ENCODE data around the gene GSTP1.
"Not testable (repeated sequence)": the region's sequence is repeated elsewhere in the genome, so short reads cannot be mapped to it uniquely, and the experiment has no call there.

GSTP1 gene

DNA sequence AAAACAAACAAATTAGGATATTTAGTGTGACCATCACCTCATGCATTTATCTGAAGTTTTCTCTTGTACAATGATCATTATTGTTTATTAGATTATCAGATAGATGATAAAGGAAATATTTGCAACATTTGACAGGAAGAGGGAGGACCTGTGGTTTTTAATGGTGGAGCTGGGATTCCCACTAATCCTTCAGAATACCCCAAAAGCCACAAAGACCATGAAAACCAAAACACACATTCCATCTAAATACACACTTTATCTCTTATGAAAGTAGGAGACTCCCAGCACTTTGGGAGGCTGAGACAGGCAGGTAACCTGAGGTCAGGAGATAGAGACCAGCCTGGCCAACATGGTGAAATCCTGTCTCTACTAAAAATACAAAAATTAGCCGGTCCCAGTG lies 15.5 kb downstream of the GSTP1 start:
- no peak for DNase-seq

DNA sequence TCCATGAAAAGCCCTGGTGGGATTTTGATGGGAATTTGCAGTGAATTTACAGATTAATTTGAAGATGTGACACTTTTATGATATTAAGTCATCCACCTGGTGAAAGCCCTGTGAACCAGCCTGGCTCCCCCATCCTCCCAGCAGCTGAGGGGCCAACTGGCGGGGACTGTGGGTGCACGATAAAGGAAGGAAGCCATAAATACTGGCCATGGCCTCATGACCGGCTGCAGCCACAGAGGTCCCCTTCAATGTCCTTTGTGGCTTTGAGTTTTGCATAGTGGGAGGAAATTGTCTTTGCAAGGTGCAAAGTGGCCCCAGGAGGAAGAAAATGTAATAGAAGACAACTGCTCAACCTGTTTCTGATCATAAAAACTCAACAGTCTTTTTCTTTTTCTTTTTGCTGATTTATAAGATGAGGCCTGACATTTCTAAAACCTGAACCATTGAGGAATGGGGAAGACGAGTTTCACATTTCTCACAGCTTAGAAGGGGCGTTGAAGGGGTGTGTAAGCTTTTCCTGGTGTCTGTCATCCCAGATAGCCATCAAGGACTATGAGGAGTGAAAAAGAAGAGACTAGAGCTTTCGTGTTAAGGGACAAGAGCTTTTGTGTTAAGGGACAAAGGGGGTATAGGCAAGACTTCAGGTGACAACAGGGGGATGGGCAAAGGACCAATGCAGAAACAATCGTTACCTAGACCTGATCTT lies 16.9 kb downstream of the GSTP1 start:
- DNase-seq, result peak; percentile 74

DNA sequence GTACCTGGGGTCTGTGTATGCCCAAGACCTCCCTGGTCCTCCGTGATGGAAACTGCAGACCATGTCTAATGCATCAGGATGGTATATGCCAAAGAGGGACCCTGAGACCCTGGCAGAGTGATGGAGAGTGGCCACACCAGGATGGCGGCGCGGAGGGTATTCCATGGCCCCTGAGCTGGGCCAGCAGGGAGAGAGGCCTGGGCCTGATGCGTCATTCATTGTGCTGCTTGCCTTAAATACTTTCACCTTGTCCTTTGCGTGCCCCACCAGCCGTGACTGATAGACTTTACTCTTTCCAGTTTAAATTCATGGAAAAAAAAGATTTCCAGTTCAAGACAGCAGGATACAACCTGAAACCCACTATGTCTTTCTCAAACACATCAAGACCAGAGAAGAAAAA lies 17.5 kb downstream of the GSTP1 start:
- no peak for DNase-seq

DNA sequence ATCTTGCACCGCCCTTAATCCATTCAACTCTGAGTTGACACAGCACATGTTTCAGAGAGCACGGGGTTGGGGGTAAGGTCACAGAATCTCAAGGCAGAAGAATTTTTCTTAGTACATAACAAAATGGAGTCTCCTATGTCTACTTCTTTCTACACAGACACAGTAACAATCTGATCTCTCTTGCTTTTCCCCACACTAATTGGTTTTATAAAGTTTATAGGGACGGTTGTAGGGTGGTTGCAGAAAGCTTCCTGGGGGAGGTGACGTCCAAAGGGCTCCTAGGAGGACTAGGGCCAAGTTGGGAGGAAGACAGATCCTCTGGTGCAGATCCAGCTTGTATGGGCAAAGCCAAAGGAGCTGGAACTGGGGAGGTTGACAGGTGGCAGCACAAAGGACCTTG lies 20.5 kb downstream of the GSTP1 start:
- not testable (repeated sequence) for DNase-seq

DNA sequence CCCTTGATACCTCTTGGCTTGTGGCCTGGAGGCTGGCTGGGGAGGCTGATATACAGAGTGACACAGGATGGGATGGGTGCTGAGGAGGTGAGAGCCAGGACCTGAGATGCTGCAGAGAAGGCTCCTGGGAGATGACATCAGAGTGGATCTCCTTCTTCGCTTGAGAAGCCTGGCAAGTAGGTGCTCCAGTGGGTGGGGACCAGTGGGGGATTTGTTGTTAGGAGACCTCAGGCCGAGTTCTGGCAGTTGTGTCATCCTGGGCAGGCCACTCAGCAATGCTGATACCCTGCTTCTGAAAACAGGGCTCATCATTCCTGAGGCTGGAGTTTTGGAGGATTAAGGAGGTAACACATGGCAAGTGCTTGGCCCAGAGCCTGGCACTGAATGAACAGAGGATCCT lies 21.2 kb downstream of the GSTP1 start:
- DNase-seq, result no peak

DNA sequence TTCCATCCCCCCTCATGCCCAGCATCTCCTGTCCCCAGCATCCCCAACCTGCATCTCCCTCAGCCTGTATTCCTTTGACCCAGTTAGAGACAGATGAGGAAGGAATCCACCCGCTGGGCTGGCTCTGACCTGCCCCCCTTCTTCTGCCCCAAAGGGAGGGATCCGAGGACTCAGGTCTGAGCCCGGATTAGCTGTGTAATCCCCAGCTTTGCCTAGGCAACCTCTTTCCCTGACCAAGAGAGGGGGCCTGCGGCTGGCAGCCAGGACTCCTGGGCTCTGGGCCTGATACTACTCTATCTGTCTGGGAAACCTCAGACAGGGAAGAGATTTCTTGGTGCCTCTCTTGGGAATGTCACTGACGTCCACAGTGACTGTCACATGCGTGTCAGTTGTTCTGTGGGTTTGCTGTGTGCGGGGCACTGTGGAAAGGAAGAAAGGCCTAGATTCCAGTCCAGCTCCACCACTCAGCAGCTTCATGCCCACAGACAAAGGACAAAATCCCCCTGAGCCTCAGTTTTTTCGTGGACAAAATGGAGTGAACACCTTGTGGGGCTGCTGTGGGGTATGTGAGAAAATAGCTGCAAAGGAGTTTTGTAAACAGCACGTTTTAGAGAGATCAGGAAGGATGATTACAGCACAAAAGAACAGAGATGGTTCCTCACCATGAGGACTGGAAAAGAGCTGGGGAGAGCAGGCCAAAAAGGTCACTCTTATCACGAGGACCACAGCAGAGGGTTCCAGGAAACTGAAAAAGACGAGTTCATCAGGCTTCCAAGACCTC lies 21.8 kb downstream of the GSTP1 start:
- no peak for DNase-seq

DNA sequence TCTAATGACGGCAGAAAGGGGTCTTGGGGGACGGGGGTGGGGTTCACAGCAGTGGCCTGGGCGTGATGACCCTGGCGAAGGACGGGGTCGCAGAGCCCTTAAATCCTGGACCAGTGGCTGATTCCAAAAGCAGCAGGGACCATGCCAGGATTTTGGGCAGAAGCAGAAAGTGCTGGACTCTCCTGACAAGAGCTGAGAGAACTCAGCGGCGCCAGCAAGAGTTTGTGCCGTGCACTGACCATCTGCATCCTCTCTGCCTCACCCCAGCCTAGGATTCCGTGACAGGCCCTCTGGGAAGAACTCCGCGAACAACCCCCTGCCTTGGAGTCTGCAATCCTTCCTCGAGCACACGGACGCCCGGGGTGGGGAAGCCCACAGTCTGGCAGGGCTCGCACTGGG lies 22.5 kb downstream of the GSTP1 start:
- no peak for DNase-seq

DNA sequence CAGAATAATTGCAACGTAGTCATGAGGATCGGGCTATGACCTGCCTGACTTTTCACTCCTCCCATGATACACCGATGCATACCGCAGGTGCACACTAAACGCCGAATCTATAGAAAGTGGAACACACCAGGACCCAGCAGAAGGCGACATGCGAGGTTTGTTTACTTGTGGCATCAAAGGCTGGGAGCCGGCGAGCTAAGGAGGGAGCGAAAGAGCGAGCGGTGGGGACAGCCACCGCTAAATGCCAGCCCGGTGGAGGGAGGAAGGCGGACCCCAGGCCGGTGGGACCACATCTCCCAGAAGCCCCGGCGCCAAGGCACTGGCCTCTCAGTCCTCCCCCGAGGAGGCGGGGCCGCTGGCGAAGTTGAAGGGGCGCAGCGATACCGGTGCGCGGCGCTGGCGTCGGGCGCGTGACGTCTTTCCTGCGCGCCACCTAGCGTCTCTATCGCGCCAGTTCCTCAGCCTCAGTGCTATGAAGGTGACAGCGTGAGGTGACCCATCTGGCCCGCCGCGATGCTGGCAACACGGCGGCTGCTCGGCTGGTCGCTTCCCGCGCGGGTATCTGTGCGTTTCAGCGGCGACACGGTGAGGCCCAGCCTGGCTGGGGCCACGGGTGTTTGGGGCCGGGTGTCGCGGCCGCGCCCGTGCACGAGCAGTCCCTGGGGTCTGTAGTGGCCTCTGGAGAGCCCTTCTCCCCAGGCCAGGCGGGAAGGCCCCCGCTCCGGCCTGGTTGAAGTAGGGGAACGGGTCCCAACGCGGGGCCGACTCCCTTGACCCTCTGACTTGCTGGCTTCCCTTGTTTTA lies 23.1 kb downstream of the GSTP1 start, which contains the start of gene NDUFV1:
Gene NDUFV1, plus strand, starts transcription at position 445 of the 804 bp plus-strand sequence. Its CDS starts 69 bp downstream, at position 514.
- DNase-seq, result peak; percentile 96

DNA sequence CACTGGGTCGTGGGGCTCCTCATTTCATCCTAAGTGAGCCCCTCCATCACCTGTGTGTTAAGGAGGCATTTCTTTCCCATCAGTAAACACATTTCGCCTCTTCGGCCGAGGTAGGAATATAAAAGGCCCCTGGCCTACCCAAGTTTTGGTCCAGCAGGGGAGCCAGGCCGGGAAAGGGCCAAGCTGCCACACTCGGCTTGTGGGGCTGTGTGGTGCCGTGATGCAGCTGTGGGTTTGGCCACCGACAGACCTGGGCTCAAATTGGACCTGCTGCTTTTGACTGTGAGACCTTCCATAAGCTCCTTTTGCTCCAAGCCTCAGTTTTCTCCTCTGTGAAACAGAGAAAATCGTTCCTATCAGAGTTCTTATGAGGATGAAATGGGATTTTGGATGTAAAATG lies 23.9 kb downstream of the GSTP1 start:
- no peak for DNase-seq

DNA sequence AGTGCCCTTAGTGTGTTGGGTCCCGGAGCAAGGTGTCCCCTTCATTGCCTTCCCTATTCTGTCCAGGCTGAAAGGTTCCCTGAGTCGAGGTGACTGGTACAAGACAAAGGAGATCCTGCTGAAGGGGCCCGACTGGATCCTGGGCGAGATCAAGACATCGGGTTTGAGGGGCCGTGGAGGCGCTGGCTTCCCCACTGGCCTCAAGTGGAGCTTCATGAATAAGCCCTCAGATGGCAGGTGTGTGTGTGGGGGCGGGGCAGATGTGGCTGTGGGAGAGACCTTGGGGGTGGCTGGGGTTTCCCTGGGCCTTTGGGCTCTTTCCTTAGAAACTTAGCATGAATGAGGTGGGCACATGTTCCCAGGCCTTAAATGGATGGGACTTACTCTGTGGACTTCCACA lies 24.9 kb downstream of the GSTP1 start:
- no peak for DNase-seq

DNA sequence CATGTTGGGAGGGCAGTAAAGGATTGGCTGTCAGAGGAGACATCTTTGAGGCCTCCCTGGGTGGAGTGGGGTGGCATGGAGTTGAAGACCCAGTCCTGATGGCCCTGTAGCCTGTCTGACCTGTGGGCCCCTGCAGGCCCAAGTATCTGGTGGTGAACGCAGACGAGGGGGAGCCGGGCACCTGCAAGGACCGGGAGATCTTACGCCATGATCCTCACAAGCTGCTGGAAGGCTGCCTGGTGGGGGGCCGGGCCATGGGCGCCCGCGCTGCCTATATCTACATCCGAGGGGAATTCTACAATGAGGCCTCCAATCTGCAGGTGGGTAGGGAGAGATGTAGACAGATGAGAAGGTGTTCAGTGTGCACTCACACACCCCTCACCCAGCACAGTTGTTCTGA lies 25.7 kb downstream of the GSTP1 start:
- no peak for DNase-seq

DNA sequence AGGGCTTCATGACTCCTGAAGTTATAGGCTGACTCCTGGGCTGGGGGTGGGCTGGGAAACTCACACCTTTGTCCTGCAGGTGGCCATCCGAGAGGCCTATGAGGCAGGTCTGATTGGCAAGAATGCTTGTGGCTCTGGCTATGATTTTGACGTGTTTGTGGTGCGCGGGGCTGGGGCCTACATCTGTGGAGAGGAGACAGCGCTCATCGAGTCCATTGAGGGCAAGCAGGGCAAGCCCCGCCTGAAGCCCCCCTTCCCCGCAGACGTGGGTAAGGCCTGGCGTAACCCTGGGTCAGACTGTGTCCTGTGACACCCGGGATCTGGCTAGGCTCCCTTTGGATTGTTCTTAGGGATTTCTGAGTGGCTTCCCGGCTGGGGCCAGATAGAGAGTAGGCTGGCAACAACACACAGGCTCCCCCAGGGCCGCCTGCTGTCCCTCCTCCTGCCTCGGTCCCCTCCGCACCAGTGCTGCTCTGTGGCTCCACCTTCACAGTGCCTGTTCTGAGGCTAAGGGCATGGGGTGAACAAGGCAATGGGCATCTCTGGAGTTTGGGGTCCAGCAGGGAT lies 26.8 kb downstream of the GSTP1 start:
- no peak for DNase-seq

DNA sequence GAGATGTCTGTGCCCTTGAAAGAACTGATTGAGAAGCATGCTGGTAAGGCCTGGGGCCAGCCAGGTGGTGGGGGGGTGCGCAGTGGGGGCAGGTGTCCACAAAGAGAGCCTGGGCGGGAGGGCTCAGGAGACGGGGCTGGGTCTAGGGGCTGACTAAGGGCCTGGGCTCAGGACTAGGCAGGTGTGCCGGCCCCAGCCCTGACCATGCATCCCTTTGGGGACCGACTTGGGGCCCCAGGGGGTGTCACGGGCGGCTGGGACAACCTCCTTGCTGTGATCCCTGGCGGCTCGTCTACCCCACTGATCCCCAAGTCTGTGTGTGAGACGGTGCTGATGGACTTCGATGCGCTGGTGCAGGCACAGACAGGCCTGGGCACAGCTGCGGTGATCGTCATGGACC lies 27.6 kb downstream of the GSTP1 start:
- DNase-seq, result no peak

DNA sequence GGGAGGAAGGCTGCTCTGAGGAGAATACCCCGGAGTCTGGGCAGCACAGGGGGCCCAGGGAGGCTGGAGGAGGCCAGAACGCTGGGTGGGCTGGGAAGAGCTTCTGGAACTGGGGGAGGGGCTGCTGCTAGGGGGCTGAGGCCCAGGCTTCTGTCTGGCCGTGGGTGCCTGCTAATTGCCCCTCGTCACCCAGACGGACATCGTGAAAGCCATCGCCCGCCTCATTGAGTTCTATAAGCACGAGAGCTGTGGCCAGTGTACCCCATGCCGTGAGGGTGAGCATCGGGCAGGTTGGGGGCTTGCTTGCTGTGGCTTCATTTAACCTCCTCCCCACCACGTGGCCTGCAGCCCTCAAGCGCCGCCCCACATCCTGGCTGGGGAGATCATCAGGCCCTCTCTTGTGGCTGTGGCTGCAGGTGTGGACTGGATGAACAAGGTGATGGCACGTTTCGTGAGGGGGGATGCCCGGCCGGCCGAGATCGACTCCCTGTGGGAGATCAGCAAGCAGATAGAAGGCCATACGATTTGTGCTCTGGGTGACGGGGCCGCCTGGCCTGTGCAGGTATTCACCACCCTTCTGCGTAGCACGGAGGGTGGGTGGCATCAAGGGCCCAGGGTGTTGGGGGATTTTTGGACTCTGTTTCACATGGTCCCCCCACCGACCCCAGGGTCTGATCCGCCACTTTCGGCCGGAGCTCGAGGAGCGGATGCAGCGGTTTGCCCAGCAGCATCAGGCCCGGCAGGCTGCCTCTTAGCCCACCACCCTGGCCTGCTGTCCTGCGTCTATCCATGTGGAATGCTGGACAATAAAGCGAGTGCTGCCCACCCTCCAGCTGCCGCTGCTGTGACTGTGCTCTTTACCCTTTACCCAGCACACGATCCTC lies 28.3 kb downstream of the GSTP1 start:
- no peak for DNase-seq

DNA sequence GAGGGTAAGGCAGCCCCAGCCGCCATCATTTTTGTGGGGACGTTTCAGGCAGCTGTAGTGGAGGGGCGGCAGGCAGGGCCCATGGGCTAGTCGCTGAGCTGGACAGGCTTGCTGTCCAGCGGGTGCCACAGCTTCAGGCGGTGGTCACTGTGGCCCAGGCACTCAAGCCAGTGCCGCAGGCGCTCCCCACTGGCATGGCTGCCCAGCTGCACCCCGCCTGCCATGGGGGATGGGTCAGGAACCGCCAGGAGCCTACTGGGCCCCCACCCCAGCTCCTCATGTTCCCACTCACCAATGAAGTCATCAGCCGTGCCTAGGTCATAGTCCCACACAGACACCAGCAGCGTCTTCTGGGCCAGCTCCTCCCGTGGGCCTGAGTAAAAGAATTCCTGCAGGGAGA lies 29.1 kb downstream of the GSTP1 start:
- no peak for DNase-seq

DNA sequence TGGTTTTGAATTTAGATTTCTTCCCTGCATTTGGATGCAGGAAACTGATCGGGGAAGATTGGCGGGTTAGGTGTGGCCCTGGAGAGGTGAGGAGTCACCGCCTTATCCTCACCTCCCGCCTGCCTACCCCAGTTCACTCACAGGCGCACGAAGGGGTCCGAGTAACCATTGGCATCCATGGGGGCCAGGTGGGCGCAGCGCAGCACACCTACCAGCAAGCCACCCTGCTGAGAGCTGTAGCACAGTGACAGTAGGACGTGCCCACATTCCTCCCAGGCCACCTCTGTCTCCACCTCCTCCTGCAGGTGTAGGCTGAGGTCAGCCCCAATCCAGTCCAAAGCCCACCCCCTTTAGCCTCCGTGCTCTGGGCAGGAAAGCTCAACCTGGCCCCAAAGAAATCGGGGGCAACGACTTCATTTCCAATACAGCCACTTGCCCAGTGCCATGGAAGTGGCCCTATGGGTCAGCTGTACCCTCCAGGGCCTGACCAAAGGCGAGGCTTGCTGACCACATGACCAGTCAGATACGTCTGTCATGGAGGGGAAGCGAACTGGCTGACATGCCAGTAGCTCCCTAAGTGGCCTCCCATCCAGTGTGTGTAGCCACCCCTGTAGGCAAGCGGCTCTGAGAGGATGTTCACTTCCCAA lies 29.8 kb downstream of the GSTP1 start:
- no peak for DNase-seq

DNA sequence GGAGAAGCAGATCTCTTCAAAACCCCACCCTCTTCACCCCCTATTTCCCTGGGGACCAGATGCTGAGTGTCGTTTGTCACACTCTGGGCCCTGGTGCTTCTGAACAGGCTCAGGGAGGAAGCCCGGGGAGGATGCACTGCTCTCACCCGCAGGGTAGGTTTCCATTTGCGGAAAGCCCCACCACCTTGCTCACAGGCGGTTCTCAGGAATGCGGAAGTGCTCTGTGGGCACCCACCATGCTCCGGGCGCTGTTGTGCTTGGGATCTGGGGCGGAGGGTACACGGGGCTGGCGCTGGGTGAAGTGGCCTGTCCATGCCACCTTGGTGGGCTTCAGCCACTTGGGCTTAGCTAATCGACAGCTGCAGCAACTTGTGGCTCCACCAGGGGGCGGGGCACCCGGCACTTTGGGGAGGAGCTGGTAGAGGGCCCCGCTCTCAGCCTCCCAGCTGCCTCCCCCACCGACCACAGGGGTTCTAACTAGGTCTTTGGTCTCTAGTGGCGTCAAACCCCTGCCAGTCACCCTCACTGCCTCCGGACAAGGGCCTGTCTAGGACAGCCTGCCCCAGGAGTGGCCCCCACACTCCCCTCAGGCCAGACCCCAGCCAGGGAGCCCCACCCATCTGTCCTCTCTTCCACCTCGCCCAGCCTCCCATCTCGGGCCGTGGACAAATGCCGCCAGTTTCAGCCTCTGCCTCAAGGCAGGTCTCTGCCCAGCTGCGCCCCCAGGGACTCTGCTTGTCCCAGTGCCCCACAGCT lies 30.5 kb downstream of the GSTP1 start:
- DNase-seq, result peak; percentile 74

DNA sequence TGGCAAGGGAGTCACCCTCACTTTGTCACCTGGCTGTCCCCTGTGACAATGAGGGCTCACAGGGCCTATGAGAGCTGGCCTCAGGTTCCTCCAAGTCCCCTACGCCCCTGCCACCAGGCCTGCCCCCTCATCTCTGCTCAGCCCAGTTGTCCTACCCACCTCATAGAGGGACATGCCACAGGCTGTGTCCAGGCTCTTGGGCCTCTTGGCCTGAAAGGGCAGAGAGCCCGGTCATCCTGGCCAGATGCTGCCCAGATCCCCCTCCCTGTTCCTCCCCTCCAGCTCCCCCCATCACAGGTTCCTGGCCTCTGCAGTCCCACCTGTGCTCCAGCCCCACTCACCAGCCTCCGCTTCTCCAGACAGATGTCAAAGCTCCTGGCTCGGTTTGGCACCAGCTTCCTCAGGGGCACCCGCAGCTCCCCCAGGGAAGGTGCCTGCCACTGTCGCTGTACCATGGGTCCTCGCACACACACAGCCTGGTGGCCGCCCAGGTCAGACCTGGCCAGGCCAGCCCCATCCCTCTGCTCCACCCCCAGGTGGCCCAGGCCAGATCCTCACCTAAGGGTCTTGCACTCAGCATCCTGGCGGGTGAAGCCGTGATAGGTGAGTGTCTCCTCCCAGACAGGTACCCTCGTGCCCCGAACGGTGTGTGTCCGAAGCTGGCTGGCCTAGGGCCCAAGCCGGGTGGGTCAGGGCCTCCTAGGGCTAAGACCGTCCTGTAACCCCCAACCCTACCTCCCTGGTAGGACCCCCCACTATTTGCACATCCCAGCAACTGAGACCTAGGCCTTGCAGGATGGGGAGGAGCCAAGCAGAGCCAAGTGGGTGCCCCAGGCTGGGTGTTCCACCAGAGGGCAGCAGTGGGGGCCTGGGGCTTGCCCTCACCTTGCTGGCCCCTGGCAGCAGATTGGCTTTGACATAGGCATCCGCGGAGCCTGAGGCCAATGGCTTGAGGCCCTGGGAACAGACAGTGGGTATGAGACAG lies 31.4 kb downstream of the GSTP1 start:
- peak; percentile 44 for DNase-seq

DNA sequence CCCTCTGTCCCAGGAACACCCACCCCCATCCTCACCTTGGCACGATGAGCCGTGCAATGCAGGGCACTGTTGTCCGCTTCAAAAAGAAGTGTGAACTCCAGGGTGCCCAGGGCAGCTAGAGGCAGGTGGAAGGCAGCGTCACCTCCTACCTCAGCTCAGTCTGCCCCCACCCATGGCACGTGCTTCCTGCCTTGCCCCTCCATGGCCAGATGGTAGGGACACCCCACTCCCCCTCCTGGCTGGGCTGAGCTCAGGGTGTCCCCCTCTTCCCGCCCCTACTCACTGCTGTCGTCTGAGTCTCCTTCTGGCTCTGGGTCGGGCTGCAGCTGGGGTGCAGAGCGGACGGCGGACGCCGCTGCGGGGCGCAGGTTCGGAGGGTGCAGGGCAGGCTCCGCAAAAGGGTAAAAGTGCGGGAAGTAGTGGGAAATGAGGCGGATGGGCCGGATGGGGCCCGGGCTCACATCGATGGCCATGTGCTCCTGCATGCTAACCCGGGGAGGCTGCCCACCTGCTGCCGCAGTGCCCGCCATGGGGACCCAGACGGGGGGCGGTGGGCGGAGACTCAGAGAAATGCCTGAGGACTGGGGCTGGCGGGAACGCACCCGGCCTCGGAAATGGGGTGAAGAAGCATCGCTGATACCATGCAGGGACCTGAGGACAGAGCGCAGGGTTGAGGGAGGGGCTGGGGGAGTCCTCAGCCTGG lies 32.3 kb downstream of the GSTP1 start:
- no peak for DNase-seq
